Testis (tissue), 3 donors: Measurements from ENCODE around the gene LCE2C. TPM values are rescaled to one million over a fixed set of nuclear protein-coding genes. Genes with fewer than 3 reads are reported as not detected.

ENCODE experiments used
- DNase-seq: peaks from one replicate; pipeline ENCODE4 v3.0.0-alpha.2; 2019
- H3K27ac ChIP-seq, 2 donors: fragments of 200-600 bp; sonication (generic); one replicate each; pipeline ENCODE4 v1.5.1; 2019
- H3K27me3 ChIP-seq: fragments of 200-600 bp; sonication (generic); one replicate; pipeline ENCODE4 v1.5.1; 2019
- H3K36me3 ChIP-seq: fragments of 200-600 bp; sonication (generic); one replicate; pipeline ENCODE4 v1.5.1; 2017; ENCODE audit warnings: low read depth; ENCODE audit errors: missing control alignments
- H3K4me1 ChIP-seq: fragments of 200-600 bp; sonication (generic); one replicate; pipeline ENCODE4 v1.5.1; 2019
- H3K4me3 ChIP-seq, 2 donors: fragments of 200-600 bp; sonication (generic); one replicate each; pipeline ENCODE4 v1.5.1; 2017 to 2019
- H3K9me3 ChIP-seq: fragments of 200-600 bp; sonication (generic); one replicate; pipeline ENCODE4 v1.5.1; 2017
- CTCF ChIP-seq, 3 experiments: fragments of 450-650 bp in 2 of 3; fragments of 200-600 bp in 1 of 3; sonication (generic) in 1 of 3; IDR thresholded peaks; one replicate each; pipeline ENCODE4 v1.5.1; 2016 to 2019; ENCODE audit warnings: antibody characterized with exemption in 3 of 3, mild to moderate bottlenecking in 2 of 3, moderate library complexity in 1 of 3
- POLR2A ChIP-seq: fragments of 450-650 bp; IDR thresholded peaks from one replicate; pipeline ENCODE4 v1.6.1; 2017; ENCODE audit warnings: antibody characterized with exemption, mild to moderate bottlenecking, moderate library complexity
- WGBS, 2 donors: methylation state at CpG; one replicate each; pipeline ENCODE4 v1.1.5; 2018; 5-methylcytosine and 5-hydroxymethylcytosine counted together
- intact Hi-C: fragments of 100-400 bp; cut with DNase I; formaldehyde crosslinking; loops from one replicate; pipeline ENCODE4 v1.15.1; 2023; ENCODE audit warnings: low total_unique reads
- polyA plus RNA-seq: library from polyadenylated mRNA; stranded (reverse); fragments of 350-450 nt; fragmentation: Illumina TruSeq; extraction: RNeasy Lipid Tissue Mini Kit (QIAGEN cat#74804); gene quantifications from one replicate; pipeline ENCODE4 v1.2.3, GENCODE V29; 2014; ENCODE audit warnings: low read depth, low replicate concordance; ENCODE audit not compliant: insufficient read depth
- total RNA-seq, 2 donors: library from RNA; depleted of rRNA; stranded (reverse); fragments of >200 nt; gene quantifications; one replicate each; pipeline ENCODE4 v1.2.3, GENCODE V29; 2016

The LCE2C gene
- total and polyA plus RNA-seq, 3 donors from 2014 or later: not detected

- 90% methylated on average over 4 of the region's 4 CpGs for WGBS, 2 donors
- intact Hi-C loops: no loop called here
- Histone ChIP-seq H3K27ac (no peak overlapping the region), H3K4me1 (no peaks in the 10 kb centered on the region), H3K36me3 (no peaks in the 10 kb centered on the region), H3K27me3 (no peaks in the 10 kb centered on the region), H3K4me3 (no peak overlapping the region), H3K9me3 (no peaks in the 10 kb centered on the region)
- no peak for TF ChIP-seq CTCF (IDR thresholded peaks at IDR 0.05)
- TF ChIP-seq POLR2A: no peak
- no peak for DNase-seq
Observed at GRCh38 chr1:152699746-152700145, 24.7 kb downstream of the LCE2C start.

- no peak for TF ChIP-seq CTCF (IDR thresholded peaks at IDR 0.05)
- no peak for TF ChIP-seq POLR2A
- 70 to 83% methylated on average over 2 of the region's 2 CpGs for WGBS, 2 donors
- intact Hi-C loops: no loop called here
Observed at GRCh38 chr1:152707860-152708259, 32.8 kb downstream of the LCE2C start, which contains the start of gene LCE4A. Gene LCE4A, plus strand, starts transcription at chr1:152708160. Its CDS starts 916 bp downstream, at chr1:152709076.

GRCh38 chr1:152718238-152718637, 43.2 kb downstream of the LCE2C start:
- Histone ChIP-seq H3K4me3 (no peak overlapping the region), H3K36me3 (no peaks in the 10 kb centered on the region), H3K4me1 (no peaks in the 10 kb centered on the region), H3K9me3 (no peaks in the 10 kb centered on the region), H3K27ac (no peak overlapping the region), H3K27me3 (no peaks in the 10 kb centered on the region)
- intact Hi-C loops: no loop called here
- TF ChIP-seq POLR2A (no peak), CTCF (IDR thresholded peaks at IDR 0.05) (no peak)
- DNase-seq: no peak

More at GRCh38 chr1:152707860-152708259, 32.8 kb downstream of the LCE2C start, which contains the start of gene LCE4A:
- H3K4me1 ChIP-seq: no peaks in the 10 kb centered on the region
- H3K27ac ChIP-seq: no peak within 1 kb of the TSS
- no peak for DNase-seq
- H3K9me3 ChIP-seq: no peaks in the 10 kb centered on the region
- H3K4me3 ChIP-seq: no peak within 1 kb of the TSS
- no peaks in the 10 kb centered on the region for H3K36me3 ChIP-seq
- no peaks in the 10 kb centered on the region for H3K27me3 ChIP-seq

GRCh38 chr1:152725261-152725660, 50.2 kb downstream of the LCE2C start:
- H3K36me3 ChIP-seq: no peaks in the 10 kb centered on the region
- DNase-seq: no peak
- H3K27me3 ChIP-seq: no peaks in the 10 kb centered on the region
- no peaks in the 10 kb centered on the region for H3K4me1 ChIP-seq
- no peak overlapping the region for H3K4me3 ChIP-seq
- no peak overlapping the region for H3K27ac ChIP-seq
- intact Hi-C loops: no loop called here
- TF ChIP-seq CTCF (IDR thresholded peaks at IDR 0.05): no peak
- no peak for TF ChIP-seq POLR2A
- H3K9me3 ChIP-seq: no peaks in the 10 kb centered on the region

Other genes starting within 250 kb of the LCE2C start
- gene LCE5A, start 164.5 kb upstream of the LCE2C start, total RNA-seq: under 1 TPM in 1 of 2 donors, not detected in 1; 0.37 TPM
- 0.44 TPM for gene LCE5A, start 164.5 kb upstream of the LCE2C start, polyA plus RNA-seq
- gene CRCT1, start 160.8 kb upstream of the LCE2C start, total RNA-seq: not detected
- not detected for gene CRCT1, start 160.8 kb upstream of the LCE2C start, polyA plus RNA-seq
- not detected for gene LCE3E, start 108.5 kb upstream of the LCE2C start, total RNA-seq
- not detected for gene LCE3E, start 108.5 kb upstream of the LCE2C start, polyA plus RNA-seq
- not detected for gene LCE3D, start 94.8 kb upstream of the LCE2C start, total RNA-seq
- not detected for gene LCE3D, start 94.8 kb upstream of the LCE2C start, polyA plus RNA-seq
- not detected for gene LCE3C, start 75.0 kb upstream of the LCE2C start, total RNA-seq
- gene LCE3C, start 75.0 kb upstream of the LCE2C start, polyA plus RNA-seq: not detected
- gene LCE3B, start 61.5 kb upstream of the LCE2C start, total RNA-seq: not detected
- gene LCE3B, start 61.5 kb upstream of the LCE2C start, polyA plus RNA-seq: not detected
- gene LCE3A, start 52.2 kb upstream of the LCE2C start, total RNA-seq: not detected
- not detected for gene LCE3A, start 52.2 kb upstream of the LCE2C start, polyA plus RNA-seq
- gene LCE2D, start 11.9 kb upstream of the LCE2C start, total RNA-seq: not detected
- gene LCE2D, start 11.9 kb upstream of the LCE2C start, polyA plus RNA-seq: not detected
- gene LCE2B, start 10.8 kb downstream of the LCE2C start, total RNA-seq: not detected
- gene LCE2B, start 10.8 kb downstream of the LCE2C start, polyA plus RNA-seq: not detected
- not detected for gene LCE2A, start 23.1 kb downstream of the LCE2C start, total RNA-seq
- gene LCE2A, start 23.1 kb downstream of the LCE2C start, polyA plus RNA-seq: not detected
- not detected for gene LCE4A, start 32.9 kb downstream of the LCE2C start, total RNA-seq
- gene LCE4A, start 32.9 kb downstream of the LCE2C start, polyA plus RNA-seq: not detected
- gene KPRP, start 82.7 kb downstream of the LCE2C start, total RNA-seq: not detected
- not detected for gene KPRP, start 82.7 kb downstream of the LCE2C start, polyA plus RNA-seq
- gene LCE1F, start 99.9 kb downstream of the LCE2C start, total RNA-seq: not detected
- gene LCE1F, start 99.9 kb downstream of the LCE2C start, polyA plus RNA-seq: not detected
- gene LCE1E, start 111.0 kb downstream of the LCE2C start, total RNA-seq: not detected
- not detected for gene LCE1E, start 111.0 kb downstream of the LCE2C start, polyA plus RNA-seq
- gene LCE1D, start 121.4 kb downstream of the LCE2C start, total RNA-seq: not detected
- not detected for gene LCE1D, start 121.4 kb downstream of the LCE2C start, polyA plus RNA-seq
- gene LCE1C, start 131.4 kb downstream of the LCE2C start, total RNA-seq: not detected
- gene LCE1C, start 131.4 kb downstream of the LCE2C start, polyA plus RNA-seq: not detected
- not detected for gene LCE1B, start 136.7 kb downstream of the LCE2C start, total RNA-seq
- not detected for gene LCE1B, start 136.7 kb downstream of the LCE2C start, polyA plus RNA-seq
- not detected for gene LCE1A, start 152.2 kb downstream of the LCE2C start, total RNA-seq
- gene LCE1A, start 152.2 kb downstream of the LCE2C start, polyA plus RNA-seq: not detected
- not detected for gene LCE6A, start 167.6 kb downstream of the LCE2C start, total RNA-seq
- gene LCE6A, start 167.6 kb downstream of the LCE2C start, polyA plus RNA-seq: not detected
- not detected for gene LCE7A, start 184.7 kb downstream of the LCE2C start, total RNA-seq
- not detected for gene LCE7A, start 184.7 kb downstream of the LCE2C start, polyA plus RNA-seq
- gene SMCP, start 203.0 kb downstream of the LCE2C start, total RNA-seq: 100 to 1,000 TPM; 249 to 786 TPM
- 724 TPM for gene SMCP, start 203.0 kb downstream of the LCE2C start, polyA plus RNA-seq
- gene IVL, start 233.3 kb downstream of the LCE2C start, total RNA-seq: not detected
- not detected for gene IVL, start 233.3 kb downstream of the LCE2C start, polyA plus RNA-seq